Suprapubic skin (tissue), 4 donors: ENCODE results near the gene DNTT.

Source experiments
- CTCF ChIP-seq, 2 donors: fragments of 200-600 bp in 1 of 2; fragments of 450-650 bp in 1 of 2; sonication (generic) in 1 of 2; IDR thresholded peaks; one replicate each; pipeline ENCODE4 v1.5.1; 2016 to 2019; ENCODE audit warnings: antibody characterized with exemption in 2 of 2, mild to moderate bottlenecking in 1 of 2, moderate library complexity in 1 of 2
- EP300 ChIP-seq: sonication (generic); formaldehyde crosslinking; IDR thresholded peaks from one replicate; pipeline ENCODE4 v1.6.1; 2017; ENCODE audit warnings: antibody characterized with exemption
- POLR2A ChIP-seq, 2 donors: fragments of 450-650 bp; IDR thresholded peaks; one replicate each; pipeline ENCODE4 v1.6.1; 2017; ENCODE audit warnings: antibody characterized with exemption in 2 of 2, mild to moderate bottlenecking in 2 of 2, moderate library complexity in 2 of 2
- POLR2AphosphoS5 ChIP-seq, 3 donors: sonication (generic); formaldehyde crosslinking; IDR thresholded peaks; one replicate each; pipeline ENCODE4 v1.6.1; 2017; ENCODE audit warnings: antibody characterized with exemption in 3 of 3

GRCh38 chr10:96254976-96255375 is 49.3 kb upstream of the DNTT start:
- no peak for TF ChIP-seq CTCF (IDR thresholded peaks at IDR 0.05)
- TF ChIP-seq POLR2A (IDR thresholded peaks at IDR 0.05): no peak
- no peak for TF ChIP-seq EP300
- no peak for TF ChIP-seq POLR2AphosphoS5 (IDR thresholded peaks at IDR 0.05)
